GM12891 (cell line): ENCODE results near the gene STAB2.

Experiments
- POLR2A ChIP-seq: IDR thresholded peaks from 2 replicates; pipeline ENCODE4 v1.6.1; 2011; ENCODE audit warnings: low read depth, low read length, control low read depth
- POLR2AphosphoS5 ChIP-seq: IDR thresholded peaks from 2 replicates; pipeline ENCODE4 v1.6.1; 2011; ENCODE audit warnings: low read depth, low read length, control low read depth

GRCh38 chr12:103566398-103566797 is 20.7 kb upstream of the STAB2 start:
- TF ChIP-seq POLR2AphosphoS5: no peak
- TF ChIP-seq POLR2A: no peak
